CD4-positive, alpha-beta T cell (primary cell): ENCODE measurements around the gene MAT2A. TPM values are rescaled to one million over a fixed set of nuclear protein-coding genes. Genes with fewer than 3 reads are reported as not detected.

Experiments used
- ATAC-seq: fragments of 200-7000 bp; cut with Tn5 transposase; one replicate; pipeline ENCODE4 v1.10.0; 2022; ENCODE audit warnings: mild to moderate bottlenecking; ENCODE audit not compliant: poor library complexity
- CTCF ChIA-PET: fragments of 350-600 bp; sonication (Branson Sonifier 250); formaldehyde crosslinking; loops from one replicate; lab custom pipeline; 2021; ENCODE audit warnings: antibody characterized with exemption, inconsistent platforms; lab: Charles Lee
- POLR2A ChIA-PET: fragments of 350-600 bp; sonication (Branson Sonifier 250); formaldehyde crosslinking; loops from one replicate; lab custom pipeline; 2021; ENCODE audit warnings: antibody characterized with exemption, inconsistent platforms; lab: Charles Lee
- DNase-seq, 14 experiments: peaks; one replicate each; pipeline ENCODE4 v3.0.0-alpha.2; 2013 to 2020; ENCODE audit warnings: mixed read lengths in 2 of 14
- H3K27ac ChIP-seq, 2 donors: one replicate each; pipeline versions ENCODE4 v1.5.1 to v1.7.0; 2013; ENCODE audit warnings: low read length in 2 of 2, low read depth in 1 of 2, mild to moderate bottlenecking in 1 of 2
- H3K27me3 ChIP-seq, 2 experiments: 1 replicate in 1 of 2; 2 replicates in 1 of 2; pipeline versions ENCODE4 v1.6.1 to v1.7.0; 2013; ENCODE audit warnings: low read length in 2 of 2, control low read depth in 1 of 2, mild to moderate bottlenecking in 1 of 2, moderate library complexity in 1 of 2; ENCODE audit not compliant: insufficient read depth in 2 of 2, control insufficient read depth in 1 of 2
- H3K36me3 ChIP-seq: one replicate; pipeline ENCODE4 v1.6.1; 2013; ENCODE audit warnings: low read length, control low read depth; ENCODE audit not compliant: insufficient read depth
- H3K4me1 ChIP-seq: one replicate; pipeline ENCODE4 v1.6.1; 2013; ENCODE audit warnings: low read length, control low read depth; ENCODE audit not compliant: insufficient read depth
- H3K4me3 ChIP-seq: one replicate; pipeline ENCODE4 v1.5.1; 2013; ENCODE audit warnings: mild to moderate bottlenecking, low read length, moderate library complexity
- H3K9me3 ChIP-seq, 2 experiments: 1 replicate in 1 of 2; 2 replicates in 1 of 2; pipeline versions ENCODE4 v1.6.1 to v1.7.0; 2013; ENCODE audit warnings: low read length in 2 of 2, mild to moderate bottlenecking in 2 of 2, control low read depth in 1 of 2, moderate library complexity in 1 of 2; ENCODE audit not compliant: control insufficient read depth in 1 of 2, insufficient read depth in 1 of 2
- H3K27ac Mint-ChIP-seq: one replicate; pipeline ENCODE4 v1.8.0; 2020; ENCODE audit warnings: mixed read lengths
- H3K27me3 Mint-ChIP-seq: one replicate; pipeline ENCODE4 v1.8.0; 2021; ENCODE audit warnings: mixed read lengths
- H3K36me3 Mint-ChIP-seq: one replicate; pipeline ENCODE4 v1.8.0; 2021; ENCODE audit warnings: low read depth, mixed read lengths
- H3K4me1 Mint-ChIP-seq: one replicate; pipeline ENCODE4 v1.8.0; 2021; ENCODE audit warnings: low read depth, mixed read lengths
- H3K4me3 Mint-ChIP-seq: one replicate; pipeline ENCODE4 v1.8.0; 2020; ENCODE audit warnings: mild to moderate bottlenecking, mixed read lengths
- H3K9me3 Mint-ChIP-seq: one replicate; pipeline ENCODE4 v1.8.0; 2020; ENCODE audit warnings: mixed read lengths
- CTCF ChIP-seq: fragments of 200-600 bp; IDR thresholded peaks from one replicate; pipeline ENCODE4 v1.8.0; 2022; ENCODE audit warnings: antibody characterized with exemption, mild to moderate bottlenecking
- intact Hi-C, 2 experiments: fragments of 100-400 bp; cut with DNase I in 1 of 2; cut with micrococcal nuclease in 1 of 2; formaldehyde crosslinking; loops; one replicate each; pipeline versions ENCODE4 v1.15.1 to v1.9.0; 2023 to 2025; cut with DNase I, micrococcal nuclease
- total RNA-seq, 174 experiments: library from RNA in 2 of 174; stranded (reverse) in 2 of 174; gene quantifications; one replicate each; pipeline ENCODE4 v1.2.3 and lab custom pipeline; 2021 to 2026

Gene MAT2A
- total RNA-seq, 2 experiments from 2014 or later, result 121 to 122 TPM

- no peak for ATAC-seq
Measured at GRCh38 chr2:85497944-85498630, 40.9 kb upstream of the MAT2A start.

GRCh38 chr2:85501248-85501647 is 37.7 kb upstream of the MAT2A start:
- no peaks in the 10 kb centered on the region for H3K27me3 Mint-ChIP-seq
- Histone ChIP-seq H3K4me3 (no peak overlapping the region), H3K4me1 (no peaks in the 10 kb centered on the region), H3K36me3 (no peaks in the 10 kb centered on the region), H3K9me3 (no peaks in the 10 kb centered on the region), H3K27me3 (no peaks in the 10 kb centered on the region), H3K27ac (no peak overlapping the region)
- ATAC-seq (no peak), DNase-seq (peak in 1 of 14 experiments; percentile 23)
- ChIA-PET POLR2A (no interaction called here), CTCF (no interaction called here)
- H3K9me3 Mint-ChIP-seq, result no peaks in the 10 kb centered on the region
- H3K27ac Mint-ChIP-seq, result no peak overlapping the region
- no peak for TF ChIP-seq CTCF
- intact Hi-C loops, result loop anchor here in 1 of 2 experiments (10.0 kb wide), 1 partner anchor 46 kb away; no protein-coding TSS in a partner anchor
- H3K36me3 Mint-ChIP-seq, result no peaks in the 10 kb centered on the region
- no peak overlapping the region for H3K4me3 Mint-ChIP-seq
- no peaks in the 10 kb centered on the region for H3K4me1 Mint-ChIP-seq

More at GRCh38 chr2:85497944-85498630, 40.9 kb upstream of the MAT2A start:
- H3K27me3 ChIP-seq, result peaks cover 0 to 3% of the 10 kb centered on the region in 2 experiments
- Mint-ChIP-seq H3K4me3 (no peak overlapping the region), H3K27me3 (no peaks in the 10 kb centered on the region), H3K4me1 (no peaks in the 10 kb centered on the region), H3K36me3 (no peaks in the 10 kb centered on the region), H3K27ac (no peak overlapping the region), H3K9me3 (no peaks in the 10 kb centered on the region)
- no peaks in the 10 kb centered on the region for H3K36me3 ChIP-seq
- no peak for DNase-seq
- no peaks in the 10 kb centered on the region for H3K4me1 ChIP-seq
- H3K9me3 ChIP-seq, result no peaks in the 10 kb centered on the region
- no peak overlapping the region for H3K27ac ChIP-seq
- POLR2A ChIA-PET, result no interaction called here
- intact Hi-C loops, result no loop called here
- CTCF ChIA-PET, result no interaction called here
- no peak for TF ChIP-seq CTCF
- H3K4me3 ChIP-seq, result no peak overlapping the region

- Histone ChIP-seq H3K4me1 (no peaks in the 10 kb centered on the region), H3K27ac (no peak overlapping the region), H3K4me3 (no peak overlapping the region), H3K9me3 (no peaks in the 10 kb centered on the region), H3K36me3 (no peaks in the 10 kb centered on the region), H3K27me3 (no peaks in the 10 kb centered on the region)
- intact Hi-C loops, result loop anchor here in 1 of 2 experiments (10.0 kb wide), 1 partner anchor 48 kb away; no protein-coding TSS in a partner anchor
- ATAC-seq (no peak), DNase-seq (no peak)
- no peaks in the 10 kb centered on the region for H3K36me3 Mint-ChIP-seq
- no peaks in the 10 kb centered on the region for H3K27me3 Mint-ChIP-seq
- TF ChIP-seq CTCF, result no peak
- no peaks in the 10 kb centered on the region for H3K9me3 Mint-ChIP-seq
- H3K27ac Mint-ChIP-seq, result no peak overlapping the region
- ChIA-PET POLR2A (no interaction called here), CTCF (no interaction called here)
- no peaks in the 10 kb centered on the region for H3K4me1 Mint-ChIP-seq
- H3K4me3 Mint-ChIP-seq, result no peak overlapping the region
Measured at GRCh38 chr2:85502720-85503119, 36.2 kb upstream of the MAT2A start.
